ENCODE results near the gene MREG.

Gene MREG

GRCh38 chr2:215896921-215897320 lies 116.4 kb downstream of the MREG start:
- no peak overlapping the region for H3K27ac ChIP-seq
- TF ChIP-seq CTCF (conservative IDR thresholded peaks at IDR 0.05), result no peak

- TF ChIP-seq CTCF (conservative IDR thresholded peaks at IDR 0.05), result no peak
- no peak overlapping the region for H3K27ac ChIP-seq
Measured at GRCh38 chr2:215895330-215895729, 118.0 kb downstream of the MREG start.
